HCEC 1CT (cell line): ENCODE measurements around the gene SIGLEC14.
A peak's percentile ranks its signal among the peaks of the same experiment; 100 is the strongest.
"Not testable (repeated sequence)": the region's sequence is repeated elsewhere in the genome, so short reads cannot be mapped to it uniquely, and the experiment has no call there.

Source experiments
- DNase-seq: peaks from one replicate; pipeline ENCODE4 v3.0.0-alpha.2; 2017

Gene SIGLEC14, protein sequence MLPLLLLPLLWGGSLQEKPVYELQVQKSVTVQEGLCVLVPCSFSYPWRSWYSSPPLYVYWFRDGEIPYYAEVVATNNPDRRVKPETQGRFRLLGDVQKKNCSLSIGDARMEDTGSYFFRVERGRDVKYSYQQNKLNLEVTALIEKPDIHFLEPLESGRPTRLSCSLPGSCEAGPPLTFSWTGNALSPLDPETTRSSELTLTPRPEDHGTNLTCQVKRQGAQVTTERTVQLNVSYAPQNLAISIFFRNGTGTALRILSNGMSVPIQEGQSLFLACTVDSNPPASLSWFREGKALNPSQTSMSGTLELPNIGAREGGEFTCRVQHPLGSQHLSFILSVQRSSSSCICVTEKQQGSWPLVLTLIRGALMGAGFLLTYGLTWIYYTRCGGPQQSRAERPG

DNA sequence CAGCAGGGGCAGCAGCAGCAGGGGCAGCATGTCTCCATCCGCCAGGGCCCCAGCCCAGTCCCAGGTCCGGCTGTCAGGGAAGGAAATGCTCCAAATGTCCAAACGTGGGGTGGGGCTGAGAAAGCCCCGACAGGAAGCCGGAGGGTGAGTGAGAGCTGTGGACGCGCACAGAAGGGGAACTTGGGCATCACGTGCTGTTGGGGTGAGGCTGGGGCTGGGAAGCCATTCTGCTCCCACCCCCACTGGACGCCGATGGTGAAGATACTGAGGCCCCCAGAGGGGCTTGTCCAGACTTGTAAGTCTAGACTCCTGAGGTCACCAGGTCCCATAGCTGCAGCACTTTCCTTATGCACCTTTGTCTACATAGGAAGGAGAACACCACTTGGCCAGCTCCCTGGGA lies at the start of gene SIGLEC14:
Gene SIGLEC14, minus strand, starts transcription at position 96 of the 400 bp plus-strand sequence. Its CDS starts 66 bp downstream, at position 30.
- not testable (repeated sequence) for DNase-seq

DNA sequence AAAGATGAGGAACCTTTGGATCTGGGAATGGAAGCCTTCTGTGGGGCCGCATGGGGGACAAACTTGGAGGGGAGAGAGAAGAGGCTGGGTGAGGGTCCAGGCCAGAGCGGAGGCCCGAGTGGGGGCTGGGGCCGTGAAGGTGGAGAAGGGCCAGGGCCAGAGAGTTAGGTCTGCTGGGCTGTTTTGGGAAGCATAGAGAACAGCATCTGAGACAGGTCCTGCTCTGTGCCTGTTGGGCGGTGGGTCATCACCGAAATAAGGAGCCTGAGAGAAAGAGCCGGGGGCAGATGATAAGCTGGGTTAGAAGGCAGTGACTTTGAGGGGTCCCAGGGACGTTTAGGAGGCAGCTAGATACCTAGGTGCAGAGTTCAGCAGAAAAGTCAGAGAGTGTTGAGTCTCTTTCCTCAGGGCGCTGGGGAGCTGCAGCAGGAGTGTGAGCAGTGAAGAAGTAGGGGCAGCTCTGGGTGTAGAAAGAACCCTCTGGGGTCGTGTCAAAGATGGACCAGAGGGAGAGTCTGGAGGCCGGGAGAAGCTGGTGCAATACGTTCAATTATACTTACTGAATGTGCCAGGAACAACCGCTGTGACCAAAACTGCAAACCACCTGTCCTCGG lies 49.2 kb upstream of the SIGLEC14 start:
- no peak for DNase-seq

DNA sequence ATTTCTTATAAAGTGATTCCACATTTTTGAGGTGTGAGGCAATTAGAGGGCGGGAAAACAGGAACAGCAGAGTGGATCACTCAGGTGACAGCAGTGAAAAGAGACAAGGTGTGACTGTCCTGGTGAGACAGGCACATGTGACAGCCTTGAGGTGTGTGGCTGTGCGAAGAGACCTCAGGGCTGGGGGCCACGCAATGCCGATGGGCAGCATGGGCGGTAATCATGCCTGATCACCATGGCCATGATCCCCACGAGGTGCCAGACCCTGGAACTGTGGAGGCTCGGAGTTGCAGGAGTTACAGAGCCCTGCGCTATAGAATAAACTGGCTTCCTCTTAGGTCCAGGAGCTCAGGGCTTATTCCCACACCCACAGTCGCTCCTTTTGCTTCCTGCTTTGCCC lies 48.5 kb upstream of the SIGLEC14 start:
- DNase-seq = no peak

DNA sequence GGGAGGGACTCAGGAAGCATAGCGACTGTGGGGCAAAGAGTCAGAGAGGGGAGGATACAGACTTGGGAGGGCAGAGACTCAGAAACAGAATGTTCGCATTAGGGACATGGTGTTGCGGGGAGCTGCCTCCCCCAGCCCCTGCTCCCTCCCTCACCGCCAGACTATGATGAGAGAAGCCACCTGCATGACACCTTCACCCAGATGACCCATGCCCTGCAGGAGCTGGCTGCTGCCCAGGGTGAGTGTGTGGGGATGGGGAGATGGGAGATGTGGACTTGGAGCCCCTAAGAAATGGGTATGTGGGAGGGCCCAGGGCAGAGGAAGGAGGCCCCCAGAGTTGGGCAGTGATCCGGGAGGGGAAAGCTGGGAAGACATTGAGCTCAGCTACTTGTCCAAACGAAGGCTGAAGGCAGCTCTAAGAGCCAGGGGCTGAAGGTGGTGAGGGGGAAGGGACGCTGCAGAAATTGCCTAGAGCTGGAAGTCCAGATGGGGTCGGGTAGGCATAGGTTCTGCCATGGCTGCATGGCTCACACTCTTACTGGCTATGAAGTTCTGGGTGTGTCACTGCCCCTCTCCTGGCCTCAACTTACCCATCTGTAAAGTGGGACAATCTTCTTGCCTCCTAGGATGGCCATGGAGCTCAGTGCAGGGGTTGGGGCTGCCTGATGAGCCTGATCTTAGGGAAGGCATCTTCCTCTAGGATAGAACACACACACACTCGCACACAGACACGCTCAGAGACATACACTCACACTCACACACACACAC lies 47.9 kb upstream of the SIGLEC14 start:
- no peak for DNase-seq

DNA sequence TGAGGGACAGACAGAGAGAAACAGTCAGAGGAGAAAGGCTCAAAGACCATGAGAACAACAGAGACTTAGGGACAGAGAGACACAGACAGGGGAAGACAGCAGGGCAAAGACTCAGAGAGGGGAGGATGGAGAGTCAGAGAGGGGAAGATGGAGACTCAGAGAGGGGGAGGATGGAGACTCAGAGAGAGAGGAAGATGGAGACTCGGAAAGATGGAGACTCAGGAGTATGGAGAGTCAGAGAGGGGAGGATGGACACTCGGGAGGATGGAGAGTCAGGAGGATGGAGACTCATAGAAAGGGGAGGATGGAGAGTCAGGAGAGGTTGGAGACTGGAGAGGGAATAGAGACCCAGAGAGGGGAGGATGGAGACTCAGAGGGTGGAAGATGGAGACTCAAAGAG lies 47.2 kb upstream of the SIGLEC14 start:
- DNase-seq = no peak

DNA sequence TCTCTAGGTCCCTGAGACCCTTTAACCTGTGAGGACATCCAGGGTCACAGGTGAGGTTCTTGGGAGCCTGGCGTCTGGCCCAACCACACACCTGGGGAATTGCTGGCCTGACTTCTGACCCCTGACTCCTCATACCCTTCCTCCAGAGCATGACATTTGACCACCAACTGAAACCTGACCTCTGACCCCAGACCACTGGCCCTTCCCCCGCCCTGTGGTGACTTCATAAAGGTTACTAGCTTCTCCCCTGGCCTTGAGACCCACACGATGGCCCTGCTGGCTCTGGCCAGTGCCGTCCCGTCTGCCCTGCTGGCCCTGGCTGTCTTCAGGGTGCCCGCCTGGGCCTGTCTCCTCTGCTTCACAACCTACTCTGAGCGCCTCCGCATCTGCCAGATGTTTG lies 46.6 kb upstream of the SIGLEC14 start, which contains the start of gene SPACA6:
Gene SPACA6, plus strand, starts transcription at position 71 of the 400 bp plus-strand sequence. Its CDS starts 197 bp downstream, at position 268.
- no peak for DNase-seq

DNA sequence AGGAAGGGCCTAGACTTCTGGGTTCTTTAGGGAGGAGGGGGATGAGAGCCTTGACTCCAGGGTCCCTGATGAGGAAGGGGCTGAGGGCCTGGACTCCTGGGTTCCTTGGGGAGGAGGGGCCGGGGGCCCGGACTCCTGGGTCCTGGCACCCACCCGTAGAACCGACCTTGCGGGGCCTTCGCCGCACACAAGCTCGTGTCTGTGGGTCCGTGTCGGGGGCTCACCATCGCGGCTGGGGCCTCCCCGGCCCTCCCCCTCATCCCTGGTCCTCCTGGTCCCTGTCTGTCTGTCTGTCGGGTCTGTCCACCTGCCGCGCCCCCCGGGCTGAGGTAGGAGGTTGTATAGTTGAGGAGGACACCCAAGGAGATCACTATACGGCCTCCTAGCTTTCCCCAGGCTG lies 45.8 kb upstream of the SIGLEC14 start:
- no peak for DNase-seq

DNA sequence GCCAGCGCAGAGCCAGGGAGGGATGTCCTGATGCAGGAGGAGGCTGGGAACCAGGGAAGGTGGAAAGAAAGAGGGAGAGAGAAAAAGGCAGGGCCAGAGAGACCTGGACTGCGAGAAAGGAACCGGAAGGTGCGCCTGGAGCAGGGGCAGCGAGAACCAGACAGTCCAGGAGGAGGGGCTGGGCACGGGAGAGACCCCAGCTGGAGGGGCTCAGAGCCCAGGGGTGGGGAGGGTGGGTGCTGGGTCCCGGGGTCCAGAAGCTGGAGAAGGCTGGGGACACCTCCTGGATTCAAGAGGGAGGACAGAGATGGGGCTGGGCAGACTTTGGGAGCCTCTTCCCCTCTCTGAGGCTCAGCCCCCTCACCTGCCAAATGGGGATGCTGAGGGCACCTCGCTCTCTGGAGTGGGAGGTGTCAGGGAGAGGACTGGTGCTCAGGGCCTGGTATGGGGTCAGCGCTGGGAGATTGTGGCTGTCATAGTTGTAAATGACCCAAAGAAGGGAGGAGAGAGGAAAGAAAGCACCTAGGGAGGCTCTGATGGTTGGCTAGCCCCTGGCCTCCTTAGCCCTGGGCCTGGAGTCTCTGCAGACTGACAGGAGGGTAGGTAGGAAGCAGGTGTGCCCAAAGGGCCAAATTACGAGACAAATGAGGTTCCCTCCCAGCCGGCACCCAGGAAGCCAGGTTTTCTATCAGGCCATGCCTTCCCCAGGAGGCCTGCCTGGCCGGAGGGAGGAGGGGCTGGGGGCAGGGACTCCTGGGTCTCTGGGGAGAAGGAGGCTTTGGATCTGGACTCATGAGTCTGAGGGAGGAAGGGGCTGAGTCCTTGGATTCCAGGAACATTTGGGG lies 45.2 kb upstream of the SIGLEC14 start:
- no peak for DNase-seq

DNA sequence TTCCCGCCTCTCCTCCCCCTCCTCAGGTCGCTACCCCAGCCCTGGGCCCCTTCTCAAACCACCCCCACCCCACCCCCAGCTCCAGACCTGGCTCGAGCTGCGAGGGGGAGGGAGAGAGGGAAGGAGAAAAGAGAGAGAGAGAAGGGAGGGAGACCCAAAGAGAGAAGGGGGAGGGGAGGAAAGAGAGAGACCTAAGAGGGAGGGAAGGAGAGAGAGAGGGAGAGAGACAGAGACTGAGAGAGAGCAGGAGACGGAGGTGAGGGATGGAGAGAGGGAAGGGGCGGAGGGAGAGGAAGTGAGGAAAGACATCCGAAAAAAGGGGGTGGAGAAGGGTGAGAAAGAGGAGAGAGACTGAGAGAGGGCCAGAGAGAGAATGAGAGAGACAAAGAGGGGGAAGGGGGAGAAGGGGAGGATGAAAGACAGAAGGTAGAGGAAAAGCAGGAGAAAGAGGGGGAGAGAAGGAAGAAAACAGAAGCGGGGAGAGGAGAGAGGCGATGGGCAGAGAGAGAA lies 44.5 kb upstream of the SIGLEC14 start:
- no peak for DNase-seq

DNA sequence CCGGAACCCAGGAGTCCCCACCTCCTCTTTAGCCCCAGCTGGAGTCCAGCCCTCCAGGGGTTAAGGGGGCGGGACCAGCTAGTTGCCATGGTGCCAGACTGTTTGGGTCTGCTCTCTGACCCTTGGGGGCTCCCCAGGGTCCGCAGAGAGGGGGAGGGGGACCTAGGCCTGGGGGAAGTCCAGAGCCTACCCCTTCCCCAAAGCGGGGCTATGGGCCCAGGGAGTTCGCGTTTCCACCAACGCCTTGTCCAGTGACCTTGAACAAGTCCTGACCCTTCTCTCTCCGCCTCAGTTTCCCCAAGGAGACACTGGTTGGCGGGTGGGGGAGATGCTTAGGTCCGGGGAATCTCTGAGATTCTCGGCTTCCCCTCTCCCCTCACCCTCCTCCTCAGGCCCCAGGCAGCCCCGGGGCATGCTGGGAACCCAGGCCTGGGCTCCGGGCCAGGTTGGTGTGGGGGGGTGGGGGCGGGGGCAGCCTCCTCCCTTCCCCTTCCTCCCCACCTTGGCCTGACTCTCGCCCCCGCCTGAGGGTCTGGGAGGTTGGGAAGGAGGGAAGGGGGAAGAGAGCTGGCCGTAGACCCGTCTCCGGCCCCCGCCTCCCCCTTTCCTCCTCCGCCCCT lies 43.9 kb upstream of the SIGLEC14 start:
- DNase-seq = peak; percentile 48

DNA sequence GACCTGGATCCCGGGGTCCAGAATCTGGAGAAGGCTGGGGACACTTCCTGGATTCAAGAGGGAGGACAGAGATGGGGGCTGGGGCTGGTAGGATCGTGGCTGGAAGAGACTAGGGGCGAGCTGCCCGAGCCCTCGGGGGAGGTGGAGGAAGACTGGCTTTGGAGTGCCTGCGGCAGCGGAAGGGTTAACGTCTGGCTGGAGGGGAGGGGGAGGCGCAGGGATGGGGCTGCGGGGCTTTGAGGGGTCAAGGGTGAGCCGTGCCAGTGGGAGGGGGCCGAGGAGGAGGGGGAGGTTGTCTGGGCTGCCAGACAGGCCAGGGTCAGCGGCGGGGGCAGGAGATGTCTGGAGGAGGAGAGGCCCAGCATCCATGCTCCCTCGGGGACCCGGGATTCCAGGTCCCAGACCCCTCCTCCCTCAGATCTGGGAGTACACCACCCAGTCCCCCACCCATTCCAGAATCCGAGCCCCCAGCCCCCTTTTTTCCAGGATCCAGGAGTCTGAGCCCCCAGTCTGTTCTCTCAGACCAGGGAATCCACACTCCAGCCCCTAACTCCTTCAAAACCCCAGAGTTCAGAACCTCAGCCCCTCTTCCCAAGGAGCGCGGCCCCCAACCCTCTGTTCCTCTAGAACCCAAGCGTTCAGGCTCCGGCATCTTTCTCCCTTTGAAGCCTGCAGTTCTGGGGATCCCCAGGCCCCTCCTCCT lies 43.3 kb upstream of the SIGLEC14 start:
- peak; percentile 22 for DNase-seq

DNA sequence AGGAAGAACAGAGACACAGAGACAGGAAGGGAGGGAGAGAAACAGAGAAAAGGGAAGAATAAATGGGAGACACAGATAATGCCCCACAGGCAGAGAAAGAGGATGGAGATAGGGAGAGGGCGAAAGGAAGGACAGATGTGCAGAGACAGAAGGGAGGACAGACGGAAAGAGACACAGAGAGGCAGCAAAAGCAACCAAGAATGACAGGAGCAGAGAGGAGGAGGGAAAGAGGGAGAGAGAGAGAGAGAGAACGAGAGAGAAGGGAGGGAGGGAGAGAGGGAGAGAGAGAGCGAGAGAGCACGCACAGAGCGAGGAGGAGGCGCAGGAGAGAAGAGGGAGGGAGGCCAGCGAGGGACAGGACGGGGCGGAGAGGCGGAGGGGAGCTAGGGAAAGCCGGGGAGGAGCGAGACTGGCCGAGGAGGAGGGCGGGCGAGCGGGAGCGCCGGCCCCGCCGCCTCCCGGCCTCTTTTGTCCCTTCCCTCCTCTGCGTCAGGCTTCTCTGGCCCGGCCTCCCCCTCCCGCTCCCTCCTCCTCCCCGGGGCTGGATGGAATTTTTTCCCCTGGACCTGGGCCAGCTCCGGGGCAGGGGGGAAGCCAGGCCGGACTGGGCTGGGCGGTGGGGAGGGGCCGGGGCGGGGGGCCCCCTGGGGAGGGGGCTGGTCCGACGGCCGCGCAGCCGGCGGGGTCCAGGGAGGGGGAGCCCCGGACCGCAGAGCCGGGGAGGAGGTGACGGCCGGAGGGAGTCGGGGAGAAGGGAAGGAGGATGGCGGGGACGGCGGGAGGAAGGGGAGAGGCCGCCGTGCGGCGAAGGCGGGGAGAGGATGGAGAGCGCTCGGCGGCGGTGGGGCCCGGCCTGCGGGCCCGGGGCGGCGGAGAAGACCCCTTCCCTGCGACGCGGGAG lies 42.3 kb upstream of the SIGLEC14 start:
- peak; percentile 96 for DNase-seq

DNA sequence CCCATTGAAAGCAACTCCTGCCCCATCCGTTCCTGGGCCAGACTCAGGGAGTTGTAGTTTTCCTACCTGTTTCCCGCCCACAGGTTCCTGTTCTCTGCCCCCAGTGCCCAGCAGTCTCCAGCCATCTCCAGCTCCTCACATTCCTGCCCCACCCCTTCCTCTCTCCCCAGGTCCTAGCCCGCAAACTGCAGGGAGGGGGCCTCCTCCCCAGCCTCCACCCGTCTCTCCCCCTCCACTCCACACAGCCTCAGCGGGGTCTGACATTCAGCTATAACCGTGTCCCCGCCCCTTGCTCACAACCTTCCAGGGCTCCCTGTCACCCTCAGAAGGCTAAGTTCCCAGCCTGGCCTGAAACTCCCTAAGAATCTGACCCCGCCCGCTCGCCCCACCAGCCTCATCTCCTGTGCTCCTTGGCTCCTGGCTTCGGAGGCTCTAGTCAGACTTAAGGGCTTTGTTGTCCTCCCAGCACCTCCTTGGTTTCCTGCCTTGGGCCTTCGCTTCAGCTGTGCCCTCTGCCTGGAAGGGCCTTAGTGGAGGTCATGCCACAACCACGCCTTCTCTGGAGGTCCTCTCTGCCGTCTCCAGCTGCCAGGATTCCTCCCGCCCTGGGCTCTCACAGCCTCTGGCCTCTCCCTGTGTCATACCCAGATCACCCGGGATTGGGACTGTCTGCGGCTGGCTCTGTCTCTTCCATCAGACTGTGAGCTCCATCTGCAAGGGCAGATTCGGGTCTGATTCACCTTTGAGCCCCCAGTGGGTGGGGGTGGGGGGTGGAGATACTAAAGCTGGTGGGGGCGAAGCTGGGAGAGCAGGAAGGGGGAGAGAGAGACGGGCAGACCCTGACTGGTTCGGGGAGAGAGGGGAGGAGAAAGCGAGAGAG lies 41.4 kb upstream of the SIGLEC14 start:
- DNase-seq = peak; percentile 75

DNA sequence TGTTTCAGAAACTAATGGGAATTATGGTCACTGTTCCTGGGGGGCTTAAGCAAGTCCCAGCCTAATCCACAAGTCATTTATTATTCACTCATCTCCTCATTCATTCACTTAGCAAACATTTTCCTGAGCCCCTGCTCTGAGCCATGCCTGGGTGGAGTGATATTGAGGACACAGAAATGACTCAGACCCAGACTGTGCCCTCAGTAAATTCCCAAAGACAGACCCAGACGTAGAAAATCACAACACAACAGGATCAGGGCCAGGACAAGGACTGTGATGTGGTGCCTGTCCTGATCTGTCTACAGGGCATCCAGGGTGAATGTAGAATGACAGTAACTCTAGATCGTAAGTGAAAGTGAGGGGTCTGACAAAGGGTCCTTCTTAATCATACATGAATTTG lies 39.5 kb upstream of the SIGLEC14 start:
- no peak for DNase-seq

DNA sequence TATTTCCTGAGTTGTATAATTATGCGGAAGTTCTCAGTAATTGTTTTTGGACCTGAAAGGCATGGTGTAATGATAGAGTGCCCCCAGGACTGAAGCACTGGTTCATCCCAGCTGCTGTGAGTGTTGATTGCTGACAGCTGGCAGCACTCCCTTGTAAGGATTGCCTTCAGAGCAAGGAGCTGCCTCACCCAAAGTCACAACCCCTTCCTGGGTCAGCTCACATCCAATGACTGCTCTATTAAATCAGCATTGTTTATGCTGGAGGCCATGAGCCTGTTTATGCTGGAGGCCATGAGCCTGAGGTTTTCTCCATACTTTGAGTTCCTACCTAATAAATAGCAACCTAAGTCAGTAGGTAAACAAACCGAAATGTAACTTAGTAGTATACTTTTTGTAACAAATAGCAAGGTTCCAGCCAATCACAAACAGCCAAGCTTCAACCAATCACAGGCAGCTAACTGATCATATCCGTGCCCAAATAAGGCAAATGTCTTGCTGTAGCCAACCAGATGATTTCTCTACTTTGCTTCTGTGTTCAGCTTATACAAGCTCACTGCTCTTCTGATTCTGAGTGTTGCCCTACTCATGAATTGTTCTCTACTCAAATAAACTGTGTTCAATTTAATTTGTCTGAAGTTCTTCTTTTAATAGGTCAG lies 34.8 kb upstream of the SIGLEC14 start:
- peak; percentile 15 for DNase-seq

DNA sequence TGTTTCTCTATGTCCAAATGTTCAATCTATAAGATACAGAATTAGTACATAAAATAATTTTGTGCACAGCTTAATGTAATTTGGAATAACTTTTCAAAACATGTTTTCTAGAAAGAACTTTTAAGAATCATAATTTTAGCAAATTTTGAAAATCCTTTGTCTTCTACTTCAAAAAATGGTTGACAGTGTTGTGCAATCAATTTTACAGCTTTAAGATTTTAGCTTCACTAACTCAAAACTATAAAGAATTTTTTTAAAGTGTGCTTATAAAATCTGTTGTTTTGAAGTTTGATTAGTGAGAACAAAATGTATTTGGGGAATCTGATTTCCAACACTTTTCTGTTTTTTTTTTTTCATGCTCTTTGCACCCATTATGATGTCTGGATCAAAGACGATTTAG lies 33.8 kb upstream of the SIGLEC14 start:
- no peak for DNase-seq

DNA sequence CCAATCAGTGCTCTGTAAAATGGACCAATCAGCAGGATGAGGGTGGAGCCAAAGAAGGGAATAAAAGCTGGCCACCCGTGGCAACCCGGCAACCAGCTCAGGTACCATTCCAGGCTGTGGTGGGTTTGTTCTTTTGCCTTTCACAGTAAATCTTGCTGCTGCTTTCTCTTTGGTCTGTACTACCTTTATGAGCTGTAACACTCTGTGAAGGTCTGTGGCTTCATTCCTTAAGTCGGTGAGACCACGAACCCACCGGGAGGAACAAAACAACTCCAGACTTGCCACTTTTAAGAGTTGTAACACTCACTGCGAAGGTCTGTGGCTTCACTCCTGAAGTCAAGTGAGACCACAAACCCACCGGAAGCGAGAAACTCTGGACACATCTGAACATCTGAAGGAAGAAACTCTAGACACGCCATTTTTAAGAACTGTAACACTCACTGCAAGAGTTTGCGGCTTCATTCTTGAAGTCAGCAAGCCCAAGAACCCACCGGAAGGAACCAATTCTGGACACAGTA lies 30.0 kb upstream of the SIGLEC14 start:
- no peak for DNase-seq

DNA sequence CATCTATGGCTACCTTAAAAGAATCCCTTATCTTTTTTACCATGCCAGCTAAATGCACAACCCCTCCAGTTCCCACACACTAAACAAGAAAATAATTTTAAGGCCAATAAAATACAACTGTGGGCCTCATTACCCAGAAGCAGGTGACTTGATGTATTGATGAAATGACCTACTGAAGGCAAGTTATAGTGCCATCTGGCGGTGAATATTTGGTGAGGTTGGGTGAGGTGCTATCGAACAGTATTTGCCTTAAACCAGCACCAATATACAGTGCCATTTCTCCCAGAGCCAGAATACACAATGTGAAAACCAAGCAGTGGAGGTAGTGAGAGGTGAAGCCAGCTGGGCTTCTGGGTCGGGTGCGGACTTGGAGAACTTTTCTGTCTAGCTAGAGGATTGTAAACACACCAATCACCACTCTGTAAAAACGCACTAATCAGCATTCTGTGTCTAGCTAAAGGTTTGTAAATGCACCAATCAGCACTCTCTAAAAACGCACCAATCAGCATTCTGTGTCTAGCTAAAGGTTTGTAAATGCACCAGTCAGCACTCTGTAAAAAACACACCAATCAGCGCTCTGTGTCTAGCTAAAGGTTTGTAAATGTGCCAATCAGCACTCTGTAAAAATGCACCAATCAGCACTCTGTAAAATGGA lies 29.4 kb upstream of the SIGLEC14 start:
- peak; percentile 10 for DNase-seq
